ENCODE measurements around the gene TMEM271.

The TMEM271 gene

DNA sequence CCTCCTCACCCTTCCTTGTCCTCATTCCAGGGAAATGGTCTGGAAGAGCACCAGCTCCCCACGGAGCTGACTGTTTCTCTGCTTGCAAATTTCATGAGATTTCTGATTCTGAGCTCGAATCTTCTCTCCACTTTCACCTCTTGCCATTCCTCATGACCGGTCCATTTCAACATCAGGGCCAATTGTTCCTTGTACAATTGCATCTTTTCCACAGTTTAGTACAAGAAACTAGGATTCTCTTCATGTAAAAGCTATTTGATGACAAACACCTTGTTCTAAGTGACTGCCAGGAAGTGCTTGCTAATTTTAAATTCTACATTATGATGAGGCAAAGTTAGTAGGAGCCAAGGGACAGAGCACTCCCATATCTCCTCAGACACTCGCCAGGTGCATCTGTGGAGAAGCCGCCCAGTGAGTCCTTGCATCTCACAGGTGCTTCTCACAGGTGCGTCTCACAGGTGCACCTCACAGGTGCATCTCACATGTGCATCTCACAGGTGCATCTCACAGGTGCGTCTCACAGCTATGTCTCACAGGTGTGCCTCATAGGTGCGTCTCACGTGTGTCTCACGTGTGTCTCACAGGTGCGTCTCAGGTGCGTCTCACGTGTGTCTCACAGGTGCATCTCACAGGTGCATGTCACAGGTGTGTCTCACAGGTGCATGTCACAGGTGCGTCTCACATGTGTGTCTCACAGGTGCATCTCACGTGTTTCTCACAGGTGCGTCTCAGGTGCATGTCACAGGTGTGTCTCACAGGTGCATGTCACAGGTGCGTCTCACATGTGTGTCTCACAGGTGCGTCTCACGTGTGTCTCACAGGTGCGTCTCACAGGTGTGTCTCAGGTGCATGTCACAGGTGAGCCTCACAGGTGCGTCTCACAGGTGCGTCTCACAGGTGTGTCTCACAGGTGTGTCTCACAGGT, 46.2 kb upstream of the TMEM271 start:
- no peak overlapping the region for H3K4me3 ChIP-seq (ENCODE audit: low read depth, low read length)
- no peak for DNase-seq (ENCODE audit: low read depth)
- TF ChIP-seq, protein P1, sequence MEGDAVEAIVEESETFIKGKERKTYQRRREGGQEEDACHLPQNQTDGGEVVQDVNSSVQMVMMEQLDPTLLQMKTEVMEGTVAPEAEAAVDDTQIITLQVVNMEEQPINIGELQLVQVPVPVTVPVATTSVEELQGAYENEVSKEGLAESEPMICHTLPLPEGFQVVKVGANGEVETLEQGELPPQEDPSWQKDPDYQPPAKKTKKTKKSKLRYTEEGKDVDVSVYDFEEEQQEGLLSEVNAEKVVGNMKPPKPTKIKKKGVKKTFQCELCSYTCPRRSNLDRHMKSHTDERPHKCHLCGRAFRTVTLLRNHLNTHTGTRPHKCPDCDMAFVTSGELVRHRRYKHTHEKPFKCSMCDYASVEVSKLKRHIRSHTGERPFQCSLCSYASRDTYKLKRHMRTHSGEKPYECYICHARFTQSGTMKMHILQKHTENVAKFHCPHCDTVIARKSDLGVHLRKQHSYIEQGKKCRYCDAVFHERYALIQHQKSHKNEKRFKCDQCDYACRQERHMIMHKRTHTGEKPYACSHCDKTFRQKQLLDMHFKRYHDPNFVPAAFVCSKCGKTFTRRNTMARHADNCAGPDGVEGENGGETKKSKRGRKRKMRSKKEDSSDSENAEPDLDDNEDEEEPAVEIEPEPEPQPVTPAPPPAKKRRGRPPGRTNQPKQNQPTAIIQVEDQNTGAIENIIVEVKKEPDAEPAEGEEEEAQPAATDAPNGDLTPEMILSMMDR (IDR thresholded peaks at IDR 0.05; ENCODE audit: insufficient read depth, low read depth, low read length, missing control alignments), result no peak

DNA sequence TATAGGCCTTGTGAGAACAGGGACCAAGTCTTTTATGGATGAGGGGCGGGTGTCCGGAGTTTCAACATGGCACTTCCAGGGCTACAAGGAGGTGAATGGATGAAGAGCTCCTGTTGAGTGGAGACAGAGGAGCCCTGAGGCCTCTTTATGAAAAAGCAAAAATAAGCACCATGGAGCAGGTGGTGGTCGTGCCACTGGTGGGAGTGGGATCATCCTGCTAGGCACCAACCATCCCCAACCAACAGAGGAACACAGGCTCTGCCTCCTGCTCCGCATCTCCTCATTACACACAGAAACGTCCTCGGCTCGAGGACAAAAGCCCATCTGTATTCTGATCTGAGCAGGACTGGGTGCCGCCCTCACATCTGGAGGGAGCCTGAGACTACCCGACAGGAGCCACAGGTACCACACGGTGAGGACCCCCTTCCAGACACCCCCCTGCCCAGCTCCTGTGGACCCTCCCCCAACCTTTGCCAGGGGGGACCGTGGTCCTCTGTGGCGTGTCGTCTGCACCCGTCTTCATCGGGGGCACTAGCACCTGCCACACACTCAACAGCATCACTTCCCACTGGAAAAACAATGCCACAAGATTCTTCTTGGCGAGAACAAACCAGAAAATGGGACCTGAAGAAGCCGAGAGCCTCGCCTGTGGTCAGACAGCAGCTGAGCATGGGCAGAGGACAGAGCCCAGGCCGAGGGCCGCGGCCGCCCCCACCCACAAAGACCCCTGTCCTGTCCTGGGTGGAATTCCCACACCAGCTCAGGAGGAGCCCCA, 45.4 kb upstream of the TMEM271 start:
- TF ChIP-seq, protein P1 (IDR thresholded peaks at IDR 0.05; ENCODE audit: insufficient read depth, low read depth, low read length, missing control alignments), result no peak
- DNase-seq (ENCODE audit: low read depth), result no peak

DNA sequence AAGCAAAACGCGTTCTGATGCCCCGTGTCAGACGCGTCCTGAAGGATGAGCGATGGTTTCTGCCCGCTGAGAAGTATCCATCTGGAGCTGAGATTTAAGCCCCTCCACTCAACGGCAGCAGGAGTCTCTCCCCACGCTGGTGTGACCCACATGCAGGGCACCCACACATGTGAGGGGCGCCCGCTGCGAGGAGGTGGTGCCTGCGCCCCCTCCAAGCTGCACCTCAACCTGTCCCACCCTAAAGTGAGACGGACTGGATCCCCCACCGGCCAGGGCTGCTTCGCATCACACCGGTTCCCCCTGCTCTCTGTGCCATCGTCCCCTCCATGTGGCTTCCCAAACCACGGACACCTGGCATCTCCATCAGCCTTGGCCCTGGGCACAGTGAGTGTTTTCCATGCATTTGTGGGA, 44.8 kb upstream of the TMEM271 start:
- TF ChIP-seq, protein P1 (IDR thresholded peaks at IDR 0.05; ENCODE audit: insufficient read depth, low read depth, low read length, missing control alignments), result no peak
- no peak for DNase-seq (ENCODE audit: low read depth)

More for the DNA sequence above, 45.4 kb upstream of the TMEM271 start:
- no peak overlapping the region for H3K4me3 ChIP-seq (ENCODE audit: low read depth, low read length)

DNA sequence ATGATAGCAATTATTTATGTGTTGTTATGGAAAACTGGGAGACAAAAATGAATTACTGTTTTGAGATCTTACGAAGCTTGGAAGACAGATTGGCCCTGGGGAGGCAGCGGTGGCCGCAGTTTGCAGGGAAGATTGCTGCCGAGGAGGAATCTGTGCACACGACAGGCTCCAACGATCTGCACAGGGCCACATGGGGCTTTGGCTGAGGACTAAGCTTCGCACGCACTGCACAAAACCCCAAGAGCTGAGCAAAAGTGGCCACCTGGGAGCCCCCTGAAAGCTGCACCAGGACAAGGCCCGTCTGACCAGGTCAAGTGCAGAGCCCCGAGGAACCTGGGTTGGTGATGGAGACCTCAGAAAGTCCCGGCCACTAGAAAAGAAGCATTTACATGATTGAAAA, 44.1 kb upstream of the TMEM271 start:
- no peak for DNase-seq (ENCODE audit: low read depth)
- TF ChIP-seq, protein P1 (IDR thresholded peaks at IDR 0.05; ENCODE audit: insufficient read depth, low read depth, low read length, missing control alignments), result no peak
- H3K4me3 ChIP-seq (ENCODE audit: low read depth, low read length), result no peak overlapping the region

More for the DNA sequence above, 44.8 kb upstream of the TMEM271 start:
- H3K4me3 ChIP-seq (ENCODE audit: low read depth, low read length), result no peak overlapping the region

DNA sequence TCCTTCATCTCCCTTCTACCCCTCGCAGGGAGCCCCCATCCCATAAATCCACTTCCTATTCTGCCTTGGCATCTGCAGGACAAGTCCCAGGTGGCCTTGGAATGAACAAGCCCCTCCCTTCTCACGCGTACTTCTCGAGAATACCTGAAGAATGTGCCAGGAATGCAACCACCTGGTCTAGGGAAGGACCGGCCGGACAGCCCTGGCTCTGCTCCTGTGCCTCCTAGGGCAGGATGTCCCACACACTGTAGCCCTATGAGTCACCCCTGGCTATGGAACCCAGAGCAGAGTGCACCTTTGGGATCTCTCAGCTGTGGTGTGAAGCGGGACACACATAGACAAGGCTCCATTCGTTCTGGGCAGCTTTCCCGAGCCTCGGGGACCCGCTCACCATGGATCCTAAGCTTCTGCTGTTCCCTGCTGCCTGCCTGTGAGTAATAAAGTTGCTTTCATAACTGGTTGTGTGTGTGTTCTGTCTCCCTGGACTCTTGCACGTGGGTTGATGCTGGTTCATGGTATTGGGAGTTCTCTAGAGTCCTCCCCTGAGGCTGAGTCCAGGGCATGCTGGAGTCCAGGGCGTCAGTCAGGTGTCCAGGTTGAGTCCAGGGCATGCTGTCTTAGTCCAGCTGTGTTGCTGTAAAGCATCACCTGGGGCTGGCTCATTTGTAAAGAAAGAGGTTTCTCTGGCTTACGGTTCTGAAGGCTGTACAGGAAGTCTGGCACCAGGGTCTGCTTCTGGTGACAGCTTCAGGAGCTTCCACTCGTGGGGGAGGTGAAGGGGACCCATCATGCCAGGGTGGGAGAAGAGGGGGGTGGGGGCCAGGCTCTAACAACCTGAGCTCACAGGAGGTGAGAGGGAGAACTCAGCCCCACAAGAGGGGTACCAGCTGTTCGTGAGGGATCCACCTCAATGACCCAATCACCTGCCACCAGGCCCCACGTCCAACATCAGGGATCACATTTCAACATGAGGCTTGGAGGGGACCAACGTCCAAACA, 41.8 kb upstream of the TMEM271 start:
- TF ChIP-seq, protein P1 (IDR thresholded peaks at IDR 0.05; ENCODE audit: insufficient read depth, low read depth, low read length, missing control alignments), result no peak
- no peak overlapping the region for H3K4me3 ChIP-seq (ENCODE audit: low read depth, low read length)
- no peak for DNase-seq (ENCODE audit: low read depth)
